Upper lobe of right lung (tissue), 1 donor: Measurements from ENCODE around the gene NMD3. TPM values are rescaled to one million over a fixed set of nuclear protein-coding genes. Genes with fewer than 3 reads are reported as not detected.
"Not testable (repeated sequence)": the region's sequence is repeated elsewhere in the genome, so short reads cannot be mapped to it uniquely, and the experiment has no call there.

ENCODE experiments used
- ATAC-seq: fragments of 200-7000 bp; cut with Tn5 transposase; one replicate; pipeline ENCODE4 v1.9.1; 2020; ENCODE audit warnings: mild to moderate bottlenecking, moderate library complexity
- DNase-seq: peaks from one replicate; pipeline ENCODE4 v3.0.0-alpha.2; 2020
- H3K27ac ChIP-seq: fragments of 200-600 bp; one replicate; pipeline ENCODE4 v1.8.0; 2022
- H3K27me3 ChIP-seq: fragments of 200-600 bp; one replicate; pipeline ENCODE4 v1.8.0; 2022; ENCODE audit warnings: mild to moderate bottlenecking
- H3K36me3 ChIP-seq: fragments of 200-600 bp; one replicate; pipeline ENCODE4 v1.8.0; 2022
- H3K4me1 ChIP-seq: fragments of 200-600 bp; one replicate; pipeline ENCODE4 v1.8.0; 2022
- H3K4me3 ChIP-seq: fragments of 200-600 bp; one replicate; pipeline ENCODE4 v1.8.0; 2022; ENCODE audit warnings: mild to moderate bottlenecking
- H3K9me3 ChIP-seq: fragments of 200-600 bp; one replicate; pipeline ENCODE4 v1.8.0; 2022
- CTCF ChIP-seq: fragments of 200-600 bp; IDR thresholded peaks from one replicate; pipeline ENCODE4 v1.8.0; 2022; ENCODE audit warnings: antibody characterized with exemption
- intact Hi-C: fragments of 100-400 bp; cut with DNase I; formaldehyde crosslinking; loops from one replicate; pipeline ENCODE4 v1.11.0; 2022
- long read RNA-seq: library from polyadenylated mRNA; unstranded; transcript quantifications from one replicate; pipeline ENCODE4 v2.0.0, GENCODE V29; 2021
- total RNA-seq: library from RNA; stranded (reverse); fragmentation: NEBNext Ultra II Directional; extraction: Animal tissue kit (Norgen Biotek cat#: 25700); gene quantifications from one replicate; pipeline ENCODE4 v1.2.1, GENCODE V29; 2021
- donor health status: DM: no; HTN: yes; CAD: no; lungs with severe emphysema.

The NMD3 gene
- total RNA-seq, result 40.9 TPM
- long read RNA-seq, transcript NMD3-201 (16 exons, 3,049 nt), result major isoform, 53 of 103 reads
- long read RNA-seq, transcript NMD3-202 (15 exons, 3,061 nt), result minor isoform, 5 of 103 reads
- long read RNA-seq, partial matches to known transcripts, result 1 of 103 reads
- long read RNA-seq, other reads (novel, unspliced or antisense), result 44 of 103 reads

- peak; percentile 98 for ATAC-seq
- Histone ChIP-seq H3K36me3 (peaks cover 7% of the 10 kb centered on the region), H3K9me3 (no peaks in the 10 kb centered on the region), H3K4me1 (peaks cover 20% of the 10 kb centered on the region), H3K27me3 (no peaks in the 10 kb centered on the region), H3K4me3 (peak within 1 kb of the TSS; percentile 84), H3K27ac (peak within 1 kb of the TSS; percentile 95)
- intact Hi-C loops, result no loop called here
- TF ChIP-seq CTCF, result no peak
- peak; percentile 96 for DNase-seq
Measured at GRCh38 chr3:161220850-161221753, at the start of gene NMD3. NMD3 (plus strand) TSS chr3:161221311; CDS start chr3:161222014, 703 bp downstream.

- no peak overlapping the region for H3K27ac ChIP-seq
- TF ChIP-seq CTCF, result no peak
- intact Hi-C loops, result no loop called here
Measured at GRCh38 chr3:161171639-161172552, 49.2 kb upstream of the NMD3 start.

DNA sequence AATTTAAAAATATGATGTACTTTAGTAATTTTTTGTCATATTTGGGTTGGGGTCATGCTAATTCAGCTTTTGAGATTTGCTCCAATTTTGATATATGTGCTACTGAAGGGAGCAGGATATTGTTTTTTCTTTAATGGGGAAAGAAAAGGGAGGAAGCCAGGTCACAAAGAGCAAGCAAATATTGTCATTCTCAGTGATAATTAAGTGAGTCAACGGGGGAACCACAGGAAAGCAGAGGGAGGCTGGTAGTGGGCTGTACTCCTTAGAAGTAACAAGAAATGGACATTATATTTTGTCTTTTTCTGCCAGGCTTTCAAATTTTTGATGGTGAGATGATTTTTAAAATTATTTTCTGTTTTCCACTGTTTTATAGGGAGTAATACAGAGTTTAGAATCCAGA, 45.6 kb upstream of the NMD3 start:
- intact Hi-C loops, result no loop called here
- DNase-seq (no peak), ATAC-seq (no peak)
- no peaks in the 10 kb centered on the region for H3K9me3 ChIP-seq
- no peak overlapping the region for H3K4me3 ChIP-seq
- TF ChIP-seq CTCF, result no peak
- no peaks in the 10 kb centered on the region for H3K36me3 ChIP-seq
- no peaks in the 10 kb centered on the region for H3K27me3 ChIP-seq
- no peak overlapping the region for H3K27ac ChIP-seq
- no peaks in the 10 kb centered on the region for H3K4me1 ChIP-seq

More at GRCh38 chr3:161171639-161172552, 49.2 kb upstream of the NMD3 start:
- H3K36me3 ChIP-seq, result no peaks in the 10 kb centered on the region
- H3K4me3 ChIP-seq, result no peak overlapping the region
- H3K27me3 ChIP-seq, result no peaks in the 10 kb centered on the region
- no peaks in the 10 kb centered on the region for H3K4me1 ChIP-seq
- no peaks in the 10 kb centered on the region for H3K9me3 ChIP-seq
- DNase-seq (no peak), ATAC-seq (no peak)

DNA sequence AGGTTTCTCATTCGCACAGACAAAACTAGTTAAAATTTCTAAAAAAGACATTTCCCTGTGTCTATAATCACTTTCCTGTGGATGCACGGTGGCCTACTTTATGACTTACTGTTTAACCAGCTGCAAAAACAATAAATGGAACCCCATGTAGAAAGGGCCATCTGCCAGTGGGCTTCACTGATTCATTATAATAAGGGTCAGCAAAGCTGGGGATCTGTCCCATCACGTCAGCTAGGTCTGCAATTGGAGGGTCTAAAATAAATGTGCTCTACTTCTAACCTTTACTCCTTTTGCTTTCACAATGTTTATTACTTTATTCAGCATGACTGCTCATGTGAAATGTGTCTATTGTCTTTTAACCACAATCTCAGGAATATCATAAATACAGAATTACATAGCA, 43.1 kb upstream of the NMD3 start:
- Histone ChIP-seq H3K9me3 (no peaks in the 10 kb centered on the region), H3K36me3 (no peaks in the 10 kb centered on the region), H3K27ac (no peak overlapping the region), H3K4me3 (no peak overlapping the region), H3K27me3 (no peaks in the 10 kb centered on the region), H3K4me1 (no peaks in the 10 kb centered on the region)
- DNase-seq, result no peak
- intact Hi-C loops, result no loop called here
- no peak for ATAC-seq
- no peak for TF ChIP-seq CTCF

GRCh38 chr3:161181371-161181770, 39.7 kb upstream of the NMD3 start:
- H3K27ac ChIP-seq, H3K4me1 ChIP-seq, H3K4me3 ChIP-seq, DNase-seq, H3K36me3 ChIP-seq, H3K27me3 ChIP-seq, H3K9me3 ChIP-seq, intact Hi-C loops, ATAC-seq: not testable (repeated sequence)
